Type B pancreatic cell (in vitro differentiated cells): ENCODE results near the gene C7orf33. TPM values are rescaled to one million over a fixed set of nuclear protein-coding genes. Genes with fewer than 3 reads are reported as not detected.
"Not testable (repeated sequence)": the region's sequence is repeated elsewhere in the genome, so short reads cannot be mapped to it uniquely, and the experiment has no call there.

ENCODE experiments used
- DNase-seq: peaks from one replicate; pipeline ENCODE4 v3.0.0; 2021; ENCODE audit warnings: mixed read lengths; ENCODE audit not compliant: unreplicated experiment; ENCODE audit errors: extremely low spot score
- H3K27ac Mint-ChIP-seq: 2 replicates; pipeline ENCODE4 v1.8.0; 2021; ENCODE audit warnings: mild to moderate bottlenecking, mixed read lengths
- H3K27me3 Mint-ChIP-seq: 2 replicates; pipeline ENCODE4 v1.8.0; 2021; ENCODE audit warnings: mixed read lengths
- H3K36me3 Mint-ChIP-seq: 2 replicates; pipeline ENCODE4 v1.8.0; 2021; ENCODE audit warnings: mixed read lengths
- H3K4me1 Mint-ChIP-seq: one replicate; pipeline ENCODE4 v1.8.0; 2021; ENCODE audit warnings: mixed read lengths; ENCODE audit not compliant: unreplicated experiment
- H3K4me3 Mint-ChIP-seq: 2 replicates; pipeline ENCODE4 v1.8.0; 2021; ENCODE audit warnings: mild to moderate bottlenecking, mixed read lengths
- H3K9me3 Mint-ChIP-seq: 2 replicates; pipeline ENCODE4 v1.8.0; 2021; ENCODE audit warnings: mixed read lengths
- total RNA-seq: library from RNA; stranded (reverse); gene quantifications from 2 replicates; pipeline ENCODE4 v1.2.1, GENCODE V29; 2021; ENCODE audit warnings: low replicate concordance
- TF ChIP-seq, protein P1 (sequence below): fragments of 200-600 bp; sonication (generic); conservative IDR thresholded peaks from 2 replicates; pipeline ENCODE4 v1.5.0; 2021; ENCODE audit warnings: antibody characterized with exemption, mild to moderate bottlenecking

The C7orf33 gene
- total RNA-seq, 1 donor from 2014 or later, result not detected

DNA sequence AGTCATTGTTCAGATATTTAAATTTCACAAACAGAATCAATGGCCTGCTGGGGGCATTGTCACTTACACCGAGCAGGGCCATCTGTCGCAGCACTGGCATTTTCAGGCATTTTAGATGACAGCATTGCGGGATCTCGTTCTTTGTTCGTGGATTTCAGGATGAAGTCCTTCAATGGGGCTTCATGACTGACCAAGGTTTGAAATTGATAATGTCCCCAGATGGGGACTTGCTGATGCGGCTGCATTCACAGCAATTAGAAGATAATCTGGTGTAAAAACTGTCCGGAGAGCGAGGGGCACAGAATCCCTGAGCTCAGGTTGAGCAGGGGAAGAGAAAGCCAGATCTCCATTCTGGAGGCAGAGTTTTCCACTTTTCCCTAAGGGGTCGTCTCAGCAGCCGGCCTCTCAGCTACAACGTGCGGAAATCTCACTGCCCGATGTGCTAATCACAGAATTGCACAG lies 1.9 kb upstream of the C7orf33 start:
- Mint-ChIP-seq H3K27me3 (peaks cover 49% of the 10 kb centered on the region), H3K4me1 (peaks cover 7% of the 10 kb centered on the region), H3K27ac (no peak overlapping the region), H3K9me3 (peaks cover 4% of the 10 kb centered on the region), H3K36me3 (no peaks in the 10 kb centered on the region), H3K4me3 (no peak overlapping the region)
- DNase-seq, result no peak
- TF ChIP-seq, protein P1, sequence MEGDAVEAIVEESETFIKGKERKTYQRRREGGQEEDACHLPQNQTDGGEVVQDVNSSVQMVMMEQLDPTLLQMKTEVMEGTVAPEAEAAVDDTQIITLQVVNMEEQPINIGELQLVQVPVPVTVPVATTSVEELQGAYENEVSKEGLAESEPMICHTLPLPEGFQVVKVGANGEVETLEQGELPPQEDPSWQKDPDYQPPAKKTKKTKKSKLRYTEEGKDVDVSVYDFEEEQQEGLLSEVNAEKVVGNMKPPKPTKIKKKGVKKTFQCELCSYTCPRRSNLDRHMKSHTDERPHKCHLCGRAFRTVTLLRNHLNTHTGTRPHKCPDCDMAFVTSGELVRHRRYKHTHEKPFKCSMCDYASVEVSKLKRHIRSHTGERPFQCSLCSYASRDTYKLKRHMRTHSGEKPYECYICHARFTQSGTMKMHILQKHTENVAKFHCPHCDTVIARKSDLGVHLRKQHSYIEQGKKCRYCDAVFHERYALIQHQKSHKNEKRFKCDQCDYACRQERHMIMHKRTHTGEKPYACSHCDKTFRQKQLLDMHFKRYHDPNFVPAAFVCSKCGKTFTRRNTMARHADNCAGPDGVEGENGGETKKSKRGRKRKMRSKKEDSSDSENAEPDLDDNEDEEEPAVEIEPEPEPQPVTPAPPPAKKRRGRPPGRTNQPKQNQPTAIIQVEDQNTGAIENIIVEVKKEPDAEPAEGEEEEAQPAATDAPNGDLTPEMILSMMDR, result no peak

DNA sequence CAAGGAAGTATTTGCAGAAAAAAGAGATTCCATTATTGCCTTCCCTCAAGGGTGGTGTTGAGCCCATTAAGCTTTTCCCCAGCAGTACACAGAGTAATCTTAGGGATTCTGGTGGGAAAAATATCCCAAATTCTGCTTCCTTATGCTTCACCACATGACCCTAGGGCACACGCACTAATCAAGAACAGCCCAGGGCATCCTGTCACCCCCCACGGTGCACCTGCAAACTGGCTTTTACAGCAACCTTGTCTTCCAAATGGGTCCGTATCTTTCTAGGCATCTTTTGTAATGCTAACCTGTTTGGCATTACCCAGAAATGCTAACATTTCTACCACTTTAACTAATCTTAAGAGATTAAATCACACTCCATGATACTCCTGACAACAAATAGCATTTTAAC lies 926 bp upstream of the C7orf33 start:
- H3K27me3 Mint-ChIP-seq, result peaks cover 49% of the 10 kb centered on the region
- H3K4me3 Mint-ChIP-seq, result no peak overlapping the region
- TF ChIP-seq, protein P1, result no peak
- DNase-seq, result no peak
- no peaks in the 10 kb centered on the region for H3K36me3 Mint-ChIP-seq
- no peak overlapping the region for H3K27ac Mint-ChIP-seq
- peaks cover 4% of the 10 kb centered on the region for H3K9me3 Mint-ChIP-seq
- H3K4me1 Mint-ChIP-seq, result peaks cover 7% of the 10 kb centered on the region

DNA sequence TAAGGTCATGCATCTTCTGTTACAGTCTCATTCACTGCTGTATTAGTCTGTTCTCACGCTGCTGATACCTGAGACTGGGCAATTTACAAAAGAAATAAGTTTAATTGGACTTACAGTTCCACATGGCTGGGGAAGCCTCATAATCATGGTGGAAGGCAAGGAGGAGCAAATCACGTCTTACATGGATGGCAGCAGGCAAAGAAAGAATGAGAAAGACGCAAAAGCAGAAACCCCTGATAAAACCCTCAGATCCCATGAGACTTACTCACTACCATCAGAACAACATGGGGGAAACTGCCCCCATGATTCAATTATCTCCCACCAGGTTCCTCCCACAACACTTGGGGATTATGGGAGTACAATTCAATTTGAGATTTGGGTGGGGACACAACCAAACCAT lies 5.8 kb downstream of the C7orf33 start:
- H3K9me3 Mint-ChIP-seq, result peaks cover 12% of the 10 kb centered on the region
- H3K4me1 Mint-ChIP-seq, DNase-seq, H3K36me3 Mint-ChIP-seq, H3K27ac Mint-ChIP-seq, H3K4me3 Mint-ChIP-seq, H3K27me3 Mint-ChIP-seq: not testable (repeated sequence)

DNA sequence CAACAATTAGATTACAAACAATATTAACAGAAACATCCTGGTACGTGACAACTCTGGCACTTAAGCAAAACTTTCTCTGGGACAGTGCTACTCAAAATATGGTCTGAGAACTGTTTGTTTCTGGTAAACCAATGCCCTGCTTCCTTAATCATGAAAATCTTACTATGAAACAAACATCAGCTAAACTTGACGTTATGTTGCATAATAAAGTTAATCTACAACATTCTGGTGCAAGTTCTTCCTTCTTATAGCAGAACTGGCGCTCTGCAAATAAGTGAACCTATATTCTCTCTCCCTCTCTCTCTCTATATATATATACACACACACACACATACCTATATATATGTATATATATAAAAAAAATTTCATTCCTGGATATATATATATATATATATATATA lies 7.8 kb downstream of the C7orf33 start:
- Mint-ChIP-seq H3K4me3 (no peak overlapping the region), H3K27me3 (no peaks in the 10 kb centered on the region), H3K9me3 (peaks cover 9% of the 10 kb centered on the region), H3K4me1 (no peaks in the 10 kb centered on the region), H3K36me3 (no peaks in the 10 kb centered on the region), H3K27ac (no peak overlapping the region)
- DNase-seq, result no peak
- TF ChIP-seq, protein P1, result no peak

DNA sequence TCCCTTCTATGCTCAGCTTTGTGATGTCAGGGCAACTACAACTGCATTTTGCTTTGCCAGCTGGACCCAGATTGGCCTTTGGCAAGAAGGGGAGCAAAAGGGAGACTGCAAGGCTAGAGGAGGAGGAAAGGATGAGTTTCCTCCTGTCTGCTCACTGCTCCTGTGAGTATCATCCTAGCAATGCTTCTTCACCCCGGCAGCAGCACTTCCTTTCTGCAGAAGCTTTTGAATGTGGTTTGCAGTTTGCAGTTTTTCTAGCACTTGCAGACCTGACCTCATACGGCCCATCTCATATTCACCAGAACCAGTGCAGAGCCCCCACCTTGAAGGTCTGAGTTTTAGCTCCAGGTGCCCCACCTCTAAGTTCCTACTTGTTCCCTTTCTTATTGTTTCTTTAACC lies 14.8 kb downstream of the C7orf33 start:
- Mint-ChIP-seq H3K27me3 (no peaks in the 10 kb centered on the region), H3K9me3 (no peaks in the 10 kb centered on the region), H3K4me1 (peaks cover 18% of the 10 kb centered on the region), H3K4me3 (no peak overlapping the region), H3K27ac (no peak overlapping the region), H3K36me3 (no peaks in the 10 kb centered on the region)
- TF ChIP-seq, protein P1, result no peak
- no peak for DNase-seq

DNA sequence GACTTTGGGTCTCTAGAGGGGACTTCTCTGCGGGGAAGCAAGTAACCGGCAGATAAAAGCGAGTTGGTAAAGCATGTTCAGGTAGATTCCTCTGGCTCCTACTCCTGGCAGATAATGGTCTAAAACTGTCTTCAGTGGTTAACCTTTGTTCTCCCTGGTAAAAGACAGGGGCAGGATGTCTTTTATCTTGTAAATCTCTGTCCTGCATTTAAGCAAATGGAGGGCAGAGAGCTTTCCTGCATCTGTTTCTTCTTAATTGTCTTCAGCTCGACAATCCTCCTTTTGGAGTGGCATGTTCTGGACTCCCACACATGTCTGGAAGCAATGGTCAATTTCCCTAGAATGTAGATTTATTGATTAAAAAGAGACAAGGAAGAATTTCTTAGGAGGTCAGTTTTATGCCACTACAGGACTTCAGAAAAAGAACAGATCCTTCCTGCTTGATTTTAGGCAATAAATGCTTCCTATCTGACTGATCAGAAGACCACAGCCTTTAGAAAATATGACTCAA lies 16.6 kb downstream of the C7orf33 start:
- TF ChIP-seq, protein P1, result no peak
- Mint-ChIP-seq H3K27ac (peak overlapping the region; percentile 27), H3K36me3 (no peaks in the 10 kb centered on the region), H3K4me3 (no peak overlapping the region), H3K27me3 (no peaks in the 10 kb centered on the region), H3K4me1 (peaks cover 18% of the 10 kb centered on the region), H3K9me3 (no peaks in the 10 kb centered on the region)
- no peak for DNase-seq
